ENCODE measurements around the gene ICAM4.

DNA sequence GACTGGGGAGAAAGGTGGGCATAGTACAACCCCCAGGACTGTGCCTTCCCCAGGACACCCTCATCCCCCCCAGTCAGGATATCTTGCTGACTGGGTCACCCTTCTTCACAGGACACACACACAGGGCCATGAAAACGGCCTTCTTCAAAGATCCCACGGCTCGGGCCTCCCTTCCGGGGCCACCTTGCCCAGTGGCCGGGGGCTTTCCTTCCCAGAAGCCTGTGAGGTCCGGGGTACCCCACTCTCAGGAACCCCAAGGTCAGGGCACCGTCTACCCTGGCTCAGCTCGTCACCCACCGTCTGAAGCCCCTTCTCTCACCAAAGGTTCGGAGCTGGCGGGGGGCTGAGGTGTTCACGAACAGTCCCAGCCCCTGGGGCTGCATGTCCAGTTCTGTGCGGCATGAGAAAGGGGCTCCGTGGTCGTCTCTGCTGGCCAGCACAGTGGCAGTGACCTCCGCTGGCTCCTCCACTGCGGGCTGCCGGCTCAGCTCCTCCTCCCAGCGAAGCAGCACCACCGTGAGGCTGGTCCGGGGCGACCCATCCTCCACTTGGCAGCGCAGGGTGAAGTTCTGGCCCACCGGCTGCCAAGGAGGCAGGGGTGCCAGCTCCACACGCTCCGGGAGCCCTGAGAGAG lies 48.7 kb downstream of the ICAM4 start:
- TF ChIP-seq POLR2A (IDR thresholded peaks at IDR 0.05; ENCODE audit: extremely low read depth, insufficient read length), result no peak
- TF ChIP-seq MYC (IDR thresholded peaks at IDR 0.05; ENCODE audit: low read depth, low read length), result no peak
- TF ChIP-seq, protein P1, sequence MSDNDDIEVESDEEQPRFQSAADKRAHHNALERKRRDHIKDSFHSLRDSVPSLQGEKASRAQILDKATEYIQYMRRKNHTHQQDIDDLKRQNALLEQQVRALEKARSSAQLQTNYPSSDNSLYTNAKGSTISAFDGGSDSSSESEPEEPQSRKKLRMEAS (IDR thresholded peaks at IDR 0.05; ENCODE audit: low read depth, low read length), result no peak
- no peak for TF ChIP-seq CTCF (IDR thresholded peaks at IDR 0.05; ENCODE audit: low read depth, low read length)

All from NB4 (cell line).